ENCODE measurements around the gene TASL.
"Not testable (repeated sequence)": the region's sequence is repeated elsewhere in the genome, so short reads cannot be mapped to it uniquely, and the experiment has no call there.

Gene TASL

GRCh38 chrX:30576881-30577280, 685 bp downstream of the TASL start:
- DNase-seq (ENCODE audit: low read depth in 2 of 2): no peak

- no peak for DNase-seq (ENCODE audit: low read depth in 2 of 2)
Measured at GRCh38 chrX:30573125-30573524, 4.4 kb downstream of the TASL start.

GRCh38 chrX:30572678-30573077, 4.9 kb downstream of the TASL start:
- no peak for DNase-seq (ENCODE audit: low read depth in 2 of 2)

GRCh38 chrX:30572004-30572403, 5.6 kb downstream of the TASL start:
- no peak for DNase-seq (ENCODE audit: low read depth in 2 of 2)

GRCh38 chrX:30570505-30570904, 7.1 kb downstream of the TASL start:
- no peak for DNase-seq (ENCODE audit: low read depth in 2 of 2)

- DNase-seq (ENCODE audit: low read depth in 2 of 2): no peak
Measured at GRCh38 chrX:30568136-30568535, 9.4 kb downstream of the TASL start.

- not testable (repeated sequence) for DNase-seq (ENCODE audit: low read depth in 2 of 2)
Measured at GRCh38 chrX:30563070-30563469, 14.5 kb downstream of the TASL start.

GRCh38 chrX:30561191-30561590, 16.4 kb downstream of the TASL start:
- no peak for DNase-seq (ENCODE audit: low read depth in 2 of 2)

GRCh38 chrX:30538271-30538670, 39.3 kb downstream of the TASL start:
- no peak for DNase-seq (ENCODE audit: low read depth in 2 of 2)

GRCh38 chrX:30533835-30534234, 43.7 kb downstream of the TASL start:
- no peak for DNase-seq (ENCODE audit: low read depth in 2 of 2)

- DNase-seq (ENCODE audit: low read depth in 2 of 2): no peak
Measured at GRCh38 chrX:30533266-30533665, 44.3 kb downstream of the TASL start.

- DNase-seq (ENCODE audit: low read depth in 2 of 2): no peak
Measured at GRCh38 chrX:30530606-30531005, 47.0 kb downstream of the TASL start.

GRCh38 chrX:30525732-30526131, 51.8 kb downstream of the TASL start:
- no peak for DNase-seq (ENCODE audit: low read depth in 2 of 2)

- no peak for DNase-seq (ENCODE audit: low read depth in 2 of 2)
Measured at GRCh38 chrX:30521440-30522182, 56.0 kb downstream of the TASL start.

GRCh38 chrX:30513284-30513683, 64.3 kb downstream of the TASL start:
- no peak for DNase-seq (ENCODE audit: low read depth in 2 of 2)

Data from stimulated activated CD8-positive, alpha-beta memory T cell treated with anti-CD3 and anti-CD28 coated beads, Interleukin-15, amount 100 ng/mL, for 4 hours (primary cell).